GM21619 (cell line): ENCODE results near the gene FNDC7.
"Not testable (repeated sequence)": the region's sequence is repeated elsewhere in the genome, so short reads cannot be mapped to it uniquely, and the experiment has no call there.

Experiments
- ATAC-seq: cut with Tn5 transposase; IDR thresholded peaks from one replicate; pipeline ENCODE4 v1.9.1; 2021; ENCODE audit not compliant: unreplicated experiment

FNDC7 gene

GRCh38 chr1:108699375-108700332 lies 13.1 kb upstream of the FNDC7 start:
- ATAC-seq, result no peak

- ATAC-seq, result no peak
Measured at GRCh38 chr1:108701176-108701849, 11.4 kb upstream of the FNDC7 start.

GRCh38 chr1:108702109-108702508 lies 10.6 kb upstream of the FNDC7 start:
- not testable (repeated sequence) for ATAC-seq

- ATAC-seq, result no peak
Measured at GRCh38 chr1:108703939-108704338, 8.8 kb upstream of the FNDC7 start.

GRCh38 chr1:108704496-108704895 lies 8.2 kb upstream of the FNDC7 start:
- no peak for ATAC-seq

- ATAC-seq, result no peak
Measured at GRCh38 chr1:108706643-108707042, 6.1 kb upstream of the FNDC7 start.

- ATAC-seq, result no peak
Measured at GRCh38 chr1:108708691-108709660, 3.7 kb upstream of the FNDC7 start.

- ATAC-seq, result no peak
Measured at GRCh38 chr1:108715932-108716331, 3.2 kb downstream of the FNDC7 start.

GRCh38 chr1:108716437-108717230 lies 3.9 kb downstream of the FNDC7 start:
- no peak for ATAC-seq

- no peak for ATAC-seq
Measured at GRCh38 chr1:108717774-108718316, 5.1 kb downstream of the FNDC7 start.

GRCh38 chr1:108718927-108719655 lies 6.4 kb downstream of the FNDC7 start:
- no peak for ATAC-seq

- ATAC-seq, result no peak
Measured at GRCh38 chr1:108719656-108720435, 7.1 kb downstream of the FNDC7 start.

- no peak for ATAC-seq
Measured at GRCh38 chr1:108722292-108722691, 9.6 kb downstream of the FNDC7 start.

GRCh38 chr1:108725906-108726305 lies 13.2 kb downstream of the FNDC7 start:
- ATAC-seq, result no peak

- ATAC-seq, result no peak
Measured at GRCh38 chr1:108728327-108728923, 15.7 kb downstream of the FNDC7 start.

GRCh38 chr1:108729481-108729880 lies 16.8 kb downstream of the FNDC7 start:
- ATAC-seq, result no peak

GRCh38 chr1:108732398-108732797 lies 19.7 kb downstream of the FNDC7 start:
- no peak for ATAC-seq
